Breast epithelium (tissue), 3 donors: ENCODE measurements around the gene ACOXL.

Experiments
- POLR2A ChIP-seq: fragments of 450-650 bp; IDR thresholded peaks from one replicate; pipeline ENCODE4 v1.6.1; 2016; ENCODE audit warnings: antibody characterized with exemption, mild to moderate bottlenecking, moderate library complexity
- POLR2AphosphoS5 ChIP-seq, 3 donors: sonication (generic); formaldehyde crosslinking; IDR thresholded peaks; one replicate each; pipeline ENCODE4 v1.6.1; 2017; ENCODE audit warnings: antibody characterized with exemption in 3 of 3
- TF ChIP-seq, protein P1 (sequence below), 3 donors: fragments of 450-650 bp; IDR thresholded peaks; one replicate each; pipeline ENCODE4 v1.5.1; 2016 to 2017; ENCODE audit warnings: antibody characterized with exemption in 3 of 3, mild to moderate bottlenecking in 3 of 3, moderate library complexity in 3 of 3

DNA sequence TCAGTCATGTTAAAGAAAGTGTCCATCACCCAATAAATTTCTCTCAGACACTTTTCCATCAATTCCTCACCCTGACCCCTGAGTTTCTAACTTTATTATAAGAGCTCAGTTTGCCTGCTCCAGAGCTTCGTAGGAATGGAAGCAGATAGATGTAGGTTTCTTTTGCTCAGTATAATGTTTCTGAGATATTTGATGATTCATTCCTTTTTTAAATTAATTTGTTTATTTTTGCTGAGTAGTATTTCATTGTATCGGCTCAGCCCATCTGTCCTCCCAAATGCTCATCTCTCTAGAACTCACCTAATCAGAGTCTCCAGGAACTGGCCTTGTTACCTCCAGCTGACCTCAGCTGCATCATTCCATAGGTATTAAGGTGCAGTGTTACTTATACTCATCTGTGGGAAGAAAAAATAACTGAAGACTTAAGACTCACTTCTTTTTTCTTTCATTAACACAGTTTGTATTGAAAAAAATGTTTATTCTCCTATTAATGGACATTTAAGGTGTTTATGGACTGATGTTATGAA lies 376.4 kb downstream of the ACOXL start:
- no peak for TF ChIP-seq POLR2A
- TF ChIP-seq, protein P1, sequence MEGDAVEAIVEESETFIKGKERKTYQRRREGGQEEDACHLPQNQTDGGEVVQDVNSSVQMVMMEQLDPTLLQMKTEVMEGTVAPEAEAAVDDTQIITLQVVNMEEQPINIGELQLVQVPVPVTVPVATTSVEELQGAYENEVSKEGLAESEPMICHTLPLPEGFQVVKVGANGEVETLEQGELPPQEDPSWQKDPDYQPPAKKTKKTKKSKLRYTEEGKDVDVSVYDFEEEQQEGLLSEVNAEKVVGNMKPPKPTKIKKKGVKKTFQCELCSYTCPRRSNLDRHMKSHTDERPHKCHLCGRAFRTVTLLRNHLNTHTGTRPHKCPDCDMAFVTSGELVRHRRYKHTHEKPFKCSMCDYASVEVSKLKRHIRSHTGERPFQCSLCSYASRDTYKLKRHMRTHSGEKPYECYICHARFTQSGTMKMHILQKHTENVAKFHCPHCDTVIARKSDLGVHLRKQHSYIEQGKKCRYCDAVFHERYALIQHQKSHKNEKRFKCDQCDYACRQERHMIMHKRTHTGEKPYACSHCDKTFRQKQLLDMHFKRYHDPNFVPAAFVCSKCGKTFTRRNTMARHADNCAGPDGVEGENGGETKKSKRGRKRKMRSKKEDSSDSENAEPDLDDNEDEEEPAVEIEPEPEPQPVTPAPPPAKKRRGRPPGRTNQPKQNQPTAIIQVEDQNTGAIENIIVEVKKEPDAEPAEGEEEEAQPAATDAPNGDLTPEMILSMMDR (IDR thresholded peaks at IDR 0.05) = no peak
- TF ChIP-seq POLR2AphosphoS5 (IDR thresholded peaks at IDR 0.05) = no peak
